GM12891 (cell line): ENCODE results near the gene KIF23.

Source experiments
- DNase-seq: peaks from one replicate; pipeline ENCODE4 v3.0.0; 2011; ENCODE audit warnings: low spot score; ENCODE audit not compliant: insufficient read length
- FAIRE-seq: peaks from 2 replicates; lab custom pipeline; 2011; peaks lifted over from hg19 to GRCh38; lab: Jason Lieb, UNC
- PAX5 ChIP-seq: IDR thresholded peaks from 2 replicates; pipeline ENCODE4 v1.6.1; 2011; ENCODE audit warnings: low read length, moderate library complexity, mild to moderate bottlenecking; ENCODE audit not compliant: insufficient read depth, severe bottlenecking
- POLR2A ChIP-seq: IDR thresholded peaks from 2 replicates; pipeline ENCODE4 v1.6.1; 2011; ENCODE audit warnings: low read depth, low read length, control low read depth
- POLR2AphosphoS5 ChIP-seq: IDR thresholded peaks from 2 replicates; pipeline ENCODE4 v1.6.1; 2011; ENCODE audit warnings: low read depth, low read length, control low read depth
- POU2F2 ChIP-seq: IDR thresholded peaks from 2 replicates; pipeline ENCODE4 v1.6.1; 2011; ENCODE audit warnings: low read depth, mild to moderate bottlenecking, control low read depth, low read length, moderate library complexity
- SPI1 ChIP-seq: IDR thresholded peaks from 2 replicates; pipeline ENCODE4 v1.6.1; 2011; ENCODE audit warnings: low read depth, low read length, control low read depth
- TAF1 ChIP-seq: IDR thresholded peaks from 2 replicates; pipeline ENCODE4 v1.6.1; 2011; ENCODE audit warnings: low read depth, low read length, control low read depth

Gene KIF23

DNA sequence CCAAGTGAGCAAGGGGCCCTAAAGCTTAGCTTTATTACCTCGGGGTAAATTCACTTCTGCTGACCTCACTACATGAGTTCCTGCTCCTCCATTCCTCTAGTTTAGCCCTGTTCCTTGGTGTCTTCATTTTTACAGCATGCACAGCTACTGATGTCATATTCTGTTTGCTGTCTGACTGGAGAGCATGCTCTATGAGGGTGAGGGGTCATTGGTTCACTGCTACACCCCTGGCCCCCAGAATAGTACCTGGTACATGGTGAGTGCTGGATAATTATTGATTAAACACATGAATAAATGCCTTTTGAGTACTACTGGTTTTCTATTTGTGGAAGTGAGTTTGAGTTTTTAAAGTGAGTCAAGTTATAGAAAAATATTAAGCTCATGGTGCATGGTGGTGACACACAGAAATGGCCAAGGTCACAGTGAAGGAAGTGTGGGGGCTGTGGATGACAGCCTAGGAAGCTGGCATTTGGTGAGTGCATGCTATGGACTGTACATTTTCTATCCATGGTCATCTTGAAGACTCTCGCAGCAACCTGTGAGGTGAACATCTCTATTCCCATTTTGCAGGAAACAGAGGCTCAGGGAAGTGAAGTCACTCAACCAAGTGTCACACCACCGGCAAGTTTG, 72.4 kb downstream of the KIF23 start:
- FAIRE-seq = no peak

DNA sequence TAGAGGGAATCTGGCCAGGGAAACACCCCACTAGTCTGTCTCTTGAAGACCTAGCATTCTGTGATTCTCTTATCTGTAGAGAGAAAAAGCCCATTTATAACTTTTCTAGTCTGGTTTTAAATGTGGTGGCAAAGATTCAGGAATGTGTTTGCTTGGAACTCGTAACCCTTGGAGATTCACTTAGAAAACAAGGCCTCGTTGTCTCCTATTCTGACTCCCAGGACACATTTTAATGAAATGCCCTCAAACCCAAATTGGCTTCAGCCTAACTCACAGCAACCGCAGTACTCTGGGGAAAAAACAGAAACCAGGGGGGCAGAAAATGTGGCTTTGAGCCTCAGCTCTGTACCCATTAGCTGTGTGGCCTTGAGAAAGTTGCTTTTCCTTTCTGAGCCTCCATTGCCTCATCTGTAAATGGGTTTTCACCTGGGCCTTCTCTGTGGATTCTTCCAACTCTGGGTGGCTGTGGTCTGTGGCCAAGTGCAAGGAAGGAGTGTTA, 75.0 kb downstream of the KIF23 start:
- TF ChIP-seq SPI1 (no peak), POLR2A (no peak), PAX5 (no peak), TAF1 (no peak), POU2F2 (no peak), POLR2AphosphoS5 (no peak)
- no peak for DNase-seq
- FAIRE-seq = no peak

More for the DNA sequence above, 72.4 kb downstream of the KIF23 start:
- DNase-seq = no peak
- TF ChIP-seq POLR2A (no peak), POU2F2 (no peak), TAF1 (no peak), PAX5 (no peak), POLR2AphosphoS5 (no peak), SPI1 (no peak)

DNA sequence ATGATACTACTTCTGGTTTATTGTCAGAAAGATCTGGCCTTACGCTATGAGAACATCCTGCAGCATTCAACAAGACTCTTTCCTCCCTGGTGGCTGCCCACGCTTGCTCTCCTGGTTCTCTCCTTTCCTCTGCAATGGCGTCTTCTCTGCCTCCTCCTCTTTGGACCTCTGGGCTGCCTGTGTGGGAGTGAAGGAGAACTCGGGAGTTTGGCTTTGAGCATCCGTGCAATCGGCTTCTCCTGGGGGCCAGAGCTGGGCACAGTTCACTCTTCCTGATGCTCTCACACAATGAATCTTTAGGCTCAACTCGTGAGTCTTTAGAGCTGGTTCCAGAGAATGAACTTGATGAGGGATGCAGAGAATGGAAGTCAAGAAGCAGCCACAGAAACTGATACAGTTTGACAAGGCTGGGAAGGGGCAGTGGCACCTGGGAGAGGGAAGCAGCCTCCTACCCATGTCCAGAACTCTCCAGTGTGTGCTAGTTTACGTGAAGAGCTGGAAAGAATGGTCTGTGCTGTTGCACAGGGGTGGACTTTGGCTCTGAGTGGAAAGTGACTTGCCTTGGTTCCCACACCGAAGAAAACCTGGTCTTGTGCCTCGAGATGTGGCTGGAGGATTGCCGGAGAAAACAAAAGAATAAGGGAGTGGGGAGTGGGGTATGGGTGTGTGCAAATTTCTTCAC, 76.3 kb downstream of the KIF23 start:
- FAIRE-seq (no peak), DNase-seq (no peak)
- no peak for TF ChIP-seq POLR2A
- TF ChIP-seq PAX5 = no peak
- TF ChIP-seq TAF1 = no peak
- TF ChIP-seq POLR2AphosphoS5 = no peak
- TF ChIP-seq SPI1 = no peak
- TF ChIP-seq POU2F2 = no peak

DNA sequence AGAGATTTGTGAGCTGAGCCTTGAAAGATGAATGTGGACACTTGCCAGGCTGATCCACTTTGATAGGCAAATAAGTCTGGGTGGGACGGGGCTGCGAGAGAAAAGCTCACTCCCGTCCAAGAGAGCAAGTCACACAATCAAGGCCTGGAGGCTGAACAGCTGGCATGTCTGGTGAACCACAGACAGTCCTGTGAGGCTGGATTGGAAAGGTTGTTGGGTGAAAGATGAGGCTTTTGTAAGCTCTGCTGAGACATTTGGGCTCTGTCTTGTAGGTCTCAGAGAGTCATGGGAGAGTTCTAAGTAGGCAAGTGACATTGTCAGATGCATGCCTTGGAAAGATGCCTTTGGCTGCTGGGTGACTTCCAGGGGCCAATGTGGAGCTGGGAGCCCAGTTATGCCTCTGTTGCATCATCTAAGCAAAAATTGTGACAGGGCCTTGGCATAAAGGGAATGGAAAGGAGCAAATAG, 76.9 kb downstream of the KIF23 start:
- no peak for FAIRE-seq
- no peak for DNase-seq
- TF ChIP-seq PAX5 (no peak), POLR2A (no peak), TAF1 (no peak), POLR2AphosphoS5 (no peak), SPI1 (no peak), POU2F2 (no peak)

DNA sequence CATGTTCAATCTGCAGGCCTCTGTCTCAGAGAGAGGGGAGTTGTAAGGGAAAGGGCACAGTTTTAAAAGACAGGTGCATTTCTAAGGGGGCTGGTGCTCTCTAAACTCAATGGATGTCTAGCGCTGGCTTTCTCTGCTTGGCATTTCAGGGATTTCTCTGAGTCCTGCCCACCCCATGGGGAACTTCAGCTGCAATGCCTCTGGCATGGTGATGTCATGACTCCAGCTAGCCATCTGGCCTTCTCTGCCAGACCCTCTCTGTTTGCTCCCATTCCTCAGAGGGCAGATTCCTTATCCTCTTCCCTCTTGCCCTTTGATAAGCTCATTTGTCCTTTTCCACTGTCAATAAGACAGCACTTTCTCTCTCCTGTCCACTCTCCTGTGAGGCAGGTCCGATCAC, 79.3 kb downstream of the KIF23 start:
- no peak for DNase-seq
- no peak for FAIRE-seq
- TF ChIP-seq POU2F2 = no peak
- no peak for TF ChIP-seq PAX5
- TF ChIP-seq SPI1 = no peak
- no peak for TF ChIP-seq TAF1
- TF ChIP-seq POLR2A = no peak
- no peak for TF ChIP-seq POLR2AphosphoS5

DNA sequence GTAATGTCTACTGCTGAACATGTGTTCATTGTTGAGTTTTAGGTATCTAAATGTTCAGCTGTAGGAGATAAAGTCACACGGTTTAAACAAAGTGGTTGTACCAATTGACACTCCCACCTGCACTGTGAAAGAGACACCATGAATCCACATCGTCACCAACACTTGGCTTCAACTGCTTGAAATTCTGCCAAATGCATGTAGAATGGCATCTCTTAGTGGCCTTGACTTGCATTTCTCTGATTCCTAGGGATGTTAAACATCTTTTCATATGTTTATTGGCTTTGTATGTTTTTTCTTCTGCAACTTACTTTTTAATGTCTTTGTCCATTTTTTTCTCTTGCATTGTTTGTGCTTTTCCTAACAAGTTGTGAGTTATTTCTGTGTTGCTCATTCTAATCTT, 81.9 kb downstream of the KIF23 start:
- no peak for DNase-seq
- FAIRE-seq = no peak
- no peak for TF ChIP-seq POLR2AphosphoS5

DNA sequence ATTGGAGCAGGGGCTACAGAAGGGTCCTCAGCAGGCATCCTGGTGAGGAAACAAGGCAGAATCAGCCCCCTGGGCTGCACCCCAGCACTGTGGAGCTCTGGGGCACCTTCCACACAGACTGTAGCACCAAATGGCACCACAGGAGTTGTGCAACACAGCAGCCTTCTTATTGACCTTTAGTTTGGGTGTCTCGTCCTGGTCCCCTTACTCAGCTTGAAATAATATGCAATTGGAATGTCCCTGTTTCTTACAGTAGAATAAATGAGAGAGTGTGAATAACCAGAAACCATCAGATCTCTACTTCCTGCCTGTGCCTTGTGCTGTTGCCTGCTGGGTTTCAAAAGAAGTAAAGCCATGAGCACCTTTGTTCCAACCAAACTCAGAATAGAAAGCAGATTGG, 82.9 kb downstream of the KIF23 start:
- TF ChIP-seq POLR2A (no peak), POU2F2 (no peak), POLR2AphosphoS5 (no peak), SPI1 (no peak), PAX5 (no peak), TAF1 (no peak)
- no peak for DNase-seq
- no peak for FAIRE-seq

DNA sequence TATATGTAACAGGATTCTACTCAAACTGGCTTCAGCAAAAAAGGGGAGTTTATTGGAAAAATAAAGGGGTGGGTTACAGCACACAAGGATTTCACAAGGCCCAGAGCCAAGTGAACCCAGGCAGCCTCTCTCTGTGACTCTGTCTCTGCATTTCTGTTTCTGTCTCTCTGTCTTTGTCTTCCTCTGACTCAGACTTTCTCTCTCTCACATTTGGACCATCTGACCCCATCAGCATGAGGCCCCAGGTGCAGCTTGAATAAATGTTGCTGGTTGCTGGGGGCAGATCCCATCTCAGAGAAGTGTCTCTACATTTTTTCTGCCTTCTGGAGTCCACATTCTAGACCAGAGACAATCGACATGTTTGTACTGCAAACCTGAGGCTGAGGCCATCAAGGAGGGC, 83.5 kb downstream of the KIF23 start:
- DNase-seq (no peak), FAIRE-seq (no peak)
- no peak for TF ChIP-seq TAF1
- TF ChIP-seq POLR2A = no peak
- TF ChIP-seq SPI1 = no peak
- no peak for TF ChIP-seq POLR2AphosphoS5
- TF ChIP-seq POU2F2 = no peak
- no peak for TF ChIP-seq PAX5
